HG03571 (cell line): ENCODE results near the gene EEIG1.
"Not testable (repeated sequence)": the region's sequence is repeated elsewhere in the genome, so short reads cannot be mapped to it uniquely, and the experiment has no call there.

ENCODE experiments used
- ATAC-seq: cut with Tn5 transposase; IDR thresholded peaks from one replicate; pipeline ENCODE4 v1.9.1; 2021; ENCODE audit not compliant: unreplicated experiment

The EEIG1 gene

GRCh38 chr9:127980706-127981558 is at the start of gene EEIG1:
EEIG1 (minus strand) TSS chr9:127980989; CDS start chr9:127980137, 852 bp downstream.
- ATAC-seq: peak; percentile 63

GRCh38 chr9:128027705-128028104 is 46.9 kb upstream of the EEIG1 start:
- no peak for ATAC-seq

- no peak for ATAC-seq
Observed at GRCh38 chr9:128026773-128027541, 46.2 kb upstream of the EEIG1 start.

GRCh38 chr9:128026255-128026772 is 45.5 kb upstream of the EEIG1 start:
- no peak for ATAC-seq

GRCh38 chr9:128025736-128026135 is 44.9 kb upstream of the EEIG1 start:
- ATAC-seq: no peak

GRCh38 chr9:128024761-128025308 is 44.0 kb upstream of the EEIG1 start:
- ATAC-seq: no peak

GRCh38 chr9:128023671-128024070 is 42.9 kb upstream of the EEIG1 start:
- ATAC-seq: not testable (repeated sequence)

- ATAC-seq: no peak
Observed at GRCh38 chr9:128022886-128023285, 42.1 kb upstream of the EEIG1 start.

GRCh38 chr9:128021098-128021497 is 40.3 kb upstream of the EEIG1 start:
- ATAC-seq: no peak

GRCh38 chr9:128020692-128021091 is 39.9 kb upstream of the EEIG1 start:
- ATAC-seq: no peak

GRCh38 chr9:128015696-128016095 is 34.9 kb upstream of the EEIG1 start:
- no peak for ATAC-seq

GRCh38 chr9:128011071-128011817 is 30.5 kb upstream of the EEIG1 start:
- no peak for ATAC-seq

GRCh38 chr9:128009639-128010038 is 28.9 kb upstream of the EEIG1 start:
- no peak for ATAC-seq

- no peak for ATAC-seq
Observed at GRCh38 chr9:128008171-128008570, 27.4 kb upstream of the EEIG1 start.

- peak; percentile 58 for ATAC-seq
Observed at GRCh38 chr9:128007566-128008138, 26.9 kb upstream of the EEIG1 start.

GRCh38 chr9:128006332-128006996 is 25.7 kb upstream of the EEIG1 start:
- no peak for ATAC-seq

GRCh38 chr9:128005923-128006322 is 25.1 kb upstream of the EEIG1 start:
- no peak for ATAC-seq

GRCh38 chr9:128003966-128004604 is 23.3 kb upstream of the EEIG1 start:
- ATAC-seq: no peak

- no peak for ATAC-seq
Observed at GRCh38 chr9:128002959-128003358, 22.2 kb upstream of the EEIG1 start.
